HG02642 (cell line): ENCODE measurements around the gene PLAGL1.
A peak's percentile ranks its signal among the peaks of the same experiment; 100 is the strongest.
"Not testable (repeated sequence)": the region's sequence is repeated elsewhere in the genome, so short reads cannot be mapped to it uniquely, and the experiment has no call there.

Source experiments
- ATAC-seq: cut with Tn5 transposase; IDR thresholded peaks from one replicate; pipeline ENCODE4 v1.9.1; 2021; ENCODE audit warnings: mild to moderate bottlenecking; ENCODE audit not compliant: unreplicated experiment, poor library complexity

The PLAGL1 gene

GRCh38 chr6:143948208-143948607 is 59.9 kb downstream of the PLAGL1 start:
- no peak for ATAC-seq

- ATAC-seq: no peak
Measured at GRCh38 chr6:143941852-143942627, 66.0 kb downstream of the PLAGL1 start.

- peak; percentile 97 for ATAC-seq
Measured at GRCh38 chr6:143940011-143940597, 68.0 kb downstream of the PLAGL1 start.

- no peak for ATAC-seq
Measured at GRCh38 chr6:143939364-143939763, 68.7 kb downstream of the PLAGL1 start.

- ATAC-seq: no peak
Measured at GRCh38 chr6:143937668-143937970, 70.4 kb downstream of the PLAGL1 start.

GRCh38 chr6:143936778-143937667 is 71.0 kb downstream of the PLAGL1 start:
- no peak for ATAC-seq

- ATAC-seq: no peak
Measured at GRCh38 chr6:143936347-143936746, 71.7 kb downstream of the PLAGL1 start.

GRCh38 chr6:143934867-143935266 is 73.2 kb downstream of the PLAGL1 start:
- ATAC-seq: no peak

GRCh38 chr6:143934331-143934730 is 73.7 kb downstream of the PLAGL1 start:
- no peak for ATAC-seq

- no peak for ATAC-seq
Measured at GRCh38 chr6:143929975-143930374, 78.1 kb downstream of the PLAGL1 start.

- ATAC-seq: no peak
Measured at GRCh38 chr6:143928853-143929252, 79.2 kb downstream of the PLAGL1 start.

GRCh38 chr6:143917026-143917425 is 91.0 kb downstream of the PLAGL1 start:
- not testable (repeated sequence) for ATAC-seq

- ATAC-seq: no peak
Measured at GRCh38 chr6:143912671-143913070, 95.4 kb downstream of the PLAGL1 start.

GRCh38 chr6:143911028-143911427 is 97.0 kb downstream of the PLAGL1 start:
- no peak for ATAC-seq

GRCh38 chr6:143902827-143903226 is 105.2 kb downstream of the PLAGL1 start:
- ATAC-seq: no peak

- peak; percentile 94 for ATAC-seq
Measured at GRCh38 chr6:143901885-143902750, 105.9 kb downstream of the PLAGL1 start.

- no peak for ATAC-seq
Measured at GRCh38 chr6:143900358-143900757, 107.7 kb downstream of the PLAGL1 start.

- ATAC-seq: no peak
Measured at GRCh38 chr6:143896126-143896860, 111.8 kb downstream of the PLAGL1 start.

GRCh38 chr6:143894655-143895054 is 113.4 kb downstream of the PLAGL1 start:
- ATAC-seq: no peak
